HepG2 (cell line): ENCODE measurements around the gene WDR82. TPM values are rescaled to one million over a fixed set of nuclear protein-coding genes. Genes with fewer than 3 reads are reported as not detected.

ENCODE experiments used
- FOXA3 ChIP-seq: IDR thresholded peaks from 2 replicates; pipeline ENCODE4 v1.6.1; 2016; ENCODE audit warnings: missing genetic modification reagents, missing compliant biosample characterization
- GATA4 ChIP-seq: sonication (generic); IDR thresholded peaks from 2 replicates; pipeline ENCODE4 v1.6.1; 2016; ENCODE audit warnings: antibody characterized with exemption, low read depth, borderline replicate concordance
- KDM5B ChIP-seq: sonication (generic); formaldehyde crosslinking; IDR thresholded peaks from 2 replicates; pipeline ENCODE4 v1.4.0; 2020; ENCODE audit warnings: missing genetic modification reagents, mild to moderate bottlenecking, borderline replicate concordance
- MED1 ChIP-seq: sonication (generic); formaldehyde crosslinking; IDR thresholded peaks from 2 replicates; pipeline ENCODE4 v1.4.0; 2020; ENCODE audit warnings: missing genetic modification reagents
- NR2C2 ChIP-seq: sonication (generic); formaldehyde crosslinking; IDR thresholded peaks from 2 replicates; pipeline ENCODE4 v1.4.0; 2020; ENCODE audit warnings: missing genetic modification reagents, mild to moderate bottlenecking, moderate library complexity, borderline replicate concordance
- PAF1 ChIP-seq: IDR thresholded peaks from 2 replicates; pipeline ENCODE4 v1.6.1; 2016; ENCODE audit warnings: missing genetic modification reagents, missing compliant biosample characterization
- PHF20 ChIP-seq: sonication (generic); formaldehyde crosslinking; IDR thresholded peaks from 2 replicates; pipeline ENCODE4 v1.5.0; 2020; ENCODE audit warnings: mild to moderate bottlenecking, missing genetic modification reagents
- RFXAP ChIP-seq: sonication (generic); formaldehyde crosslinking; IDR thresholded peaks from 2 replicates; pipeline ENCODE4 v1.4.0; 2020; ENCODE audit warnings: missing genetic modification reagents, borderline replicate concordance
- SP1 ChIP-seq, 2 experiments: fragments of 450-650 bp in 1 of 2; sonication (generic) in 1 of 2; formaldehyde crosslinking in 1 of 2; IDR thresholded peaks; 2 replicates each; pipeline versions ENCODE4 v1.4.0 to v1.6.1; 2016 to 2020; ENCODE audit warnings: missing genetic modification reagents in 1 of 2
- ZBTB20 ChIP-seq: sonication (generic); formaldehyde crosslinking; IDR thresholded peaks from 2 replicates; pipeline ENCODE4 v1.8.1; 2023; ENCODE audit warnings: missing genetic modification reagents, low read depth, mild to moderate bottlenecking, borderline replicate concordance
- ZNF136 ChIP-seq: sonication (generic); formaldehyde crosslinking; IDR thresholded peaks from 2 replicates; pipeline ENCODE4 v1.8.1; 2022; ENCODE audit warnings: low read depth, mild to moderate bottlenecking, moderate library complexity, missing genetic modification reagents
- ZNF451 ChIP-seq: sonication (generic); formaldehyde crosslinking; IDR thresholded peaks from 2 replicates; pipeline ENCODE4 v1.5.0; 2020; ENCODE audit warnings: mild to moderate bottlenecking, missing genetic modification reagents
- ZNF724P ChIP-seq: sonication (generic); formaldehyde crosslinking; IDR thresholded peaks from 2 replicates; pipeline ENCODE4 v1.8.0; 2022; ENCODE audit warnings: missing genetic modification reagents, borderline replicate concordance
- ZNF83 ChIP-seq: sonication (generic); formaldehyde crosslinking; IDR thresholded peaks from 2 replicates; pipeline ENCODE4 v1.4.0; 2020; ENCODE audit warnings: missing genetic modification reagents, mild to moderate bottlenecking, borderline replicate concordance
- ZNF883 ChIP-seq: sonication (generic); formaldehyde crosslinking; IDR thresholded peaks from 2 replicates; pipeline ENCODE4 v1.5.1; 2020; ENCODE audit warnings: mild to moderate bottlenecking, missing genetic modification reagents; ENCODE audit errors: not compliant biosample characterization
- polyA plus RNA-seq, 8 experiments: library from polyadenylated mRNA; depleted of rRNA in 3 of 8; stranded (reverse) in 7 of 8; unstranded in 1 of 8; fragments of >200 nt; fragmentation: Illumina TruSeq in 4 of 8; extraction: Trizol in 4 of 8; gene quantifications; 2 replicates each; pipeline versions ENCODE4 v1.2.1 to v1.2.3, GENCODE V29; 2011 to 2016; ENCODE audit warnings: low read depth in 4 of 8, missing spikeins in 1 of 8, mixed read lengths in 1 of 8; ENCODE audit not compliant: insufficient read depth in 1 of 8
- total RNA-seq, 5 experiments: library from RNA; depleted of rRNA; stranded (reverse); fragments of >200 nt; fragmentation: Illumina TruSeq; extraction: Trizol; gene quantifications; 2 replicates each; pipeline ENCODE4 v1.2.3, GENCODE V29; 2016; ENCODE audit warnings: low read depth in 1 of 5
- TF ChIP-seq, protein P1 (sequence below): IDR thresholded peaks from 2 replicates; pipeline ENCODE4 v1.6.1; 2012; ENCODE audit warnings: low read length, improper control_type of control experiment
- TF ChIP-seq, protein P2 (sequence below): sonication (generic); formaldehyde crosslinking; IDR thresholded peaks from 2 replicates; pipeline ENCODE4 v1.4.0; 2020; ENCODE audit warnings: mild to moderate bottlenecking, missing genetic modification reagents
- TF ChIP-seq, protein P3 (sequence below): sonication (generic); formaldehyde crosslinking; IDR thresholded peaks from 2 replicates; pipeline ENCODE4 v1.5.0; 2020; ENCODE audit warnings: missing genetic modification reagents
- TF ChIP-seq, protein P4 (sequence below): IDR thresholded peaks from 2 replicates; pipeline ENCODE4 v1.6.1; 2016; ENCODE audit warnings: low read depth

WDR82 gene
- total and polyA plus RNA-seq, 2 of the 13 experiments (the other 11 are each of a cell fraction or from before 2014, with no cell fraction given): 39.1 to 59.5 TPM

DNA sequence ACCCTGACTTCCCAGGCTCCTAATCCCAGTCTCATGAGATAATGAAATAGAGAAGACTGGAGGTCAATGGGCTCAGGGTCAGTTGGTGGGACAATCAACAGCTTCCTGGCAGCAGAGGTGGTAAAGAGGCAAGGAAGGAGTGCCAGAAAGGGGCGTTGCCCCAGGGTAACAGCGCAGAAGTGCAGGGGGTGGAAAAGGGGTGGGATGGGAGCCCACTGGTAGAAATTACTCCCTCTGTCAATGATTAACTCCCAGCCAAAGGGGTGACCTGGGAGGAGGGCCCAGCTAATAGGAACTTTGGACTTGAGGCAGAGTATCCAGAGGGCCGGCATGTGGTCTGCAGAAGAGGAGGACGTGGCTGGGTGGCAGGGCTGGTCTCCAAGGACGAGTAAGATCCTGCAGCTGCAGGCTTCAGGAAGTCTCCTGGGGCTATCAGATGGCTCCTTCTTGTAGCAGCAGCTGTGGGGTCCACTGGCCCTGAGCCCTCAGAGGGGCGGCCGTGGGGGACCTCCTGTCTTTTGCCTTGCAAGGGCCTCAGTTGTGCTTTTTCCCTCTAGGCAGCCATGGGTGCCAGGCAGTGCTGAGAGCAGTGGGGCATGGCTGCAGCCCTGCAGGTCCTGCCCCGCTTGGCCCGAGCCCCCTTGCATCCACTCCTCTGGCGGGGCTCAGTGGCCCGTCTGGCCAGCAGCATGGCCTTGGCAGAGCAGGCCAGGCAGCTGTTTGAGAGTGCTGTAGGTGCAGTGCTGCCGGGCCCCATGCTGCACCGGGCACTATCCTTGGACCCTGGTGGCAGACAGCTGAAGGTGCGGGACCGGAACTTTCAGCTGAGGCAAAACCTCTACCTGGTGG, 11.5 kb upstream of the WDR82 start (continued):
- TF ChIP-seq, protein P1, sequence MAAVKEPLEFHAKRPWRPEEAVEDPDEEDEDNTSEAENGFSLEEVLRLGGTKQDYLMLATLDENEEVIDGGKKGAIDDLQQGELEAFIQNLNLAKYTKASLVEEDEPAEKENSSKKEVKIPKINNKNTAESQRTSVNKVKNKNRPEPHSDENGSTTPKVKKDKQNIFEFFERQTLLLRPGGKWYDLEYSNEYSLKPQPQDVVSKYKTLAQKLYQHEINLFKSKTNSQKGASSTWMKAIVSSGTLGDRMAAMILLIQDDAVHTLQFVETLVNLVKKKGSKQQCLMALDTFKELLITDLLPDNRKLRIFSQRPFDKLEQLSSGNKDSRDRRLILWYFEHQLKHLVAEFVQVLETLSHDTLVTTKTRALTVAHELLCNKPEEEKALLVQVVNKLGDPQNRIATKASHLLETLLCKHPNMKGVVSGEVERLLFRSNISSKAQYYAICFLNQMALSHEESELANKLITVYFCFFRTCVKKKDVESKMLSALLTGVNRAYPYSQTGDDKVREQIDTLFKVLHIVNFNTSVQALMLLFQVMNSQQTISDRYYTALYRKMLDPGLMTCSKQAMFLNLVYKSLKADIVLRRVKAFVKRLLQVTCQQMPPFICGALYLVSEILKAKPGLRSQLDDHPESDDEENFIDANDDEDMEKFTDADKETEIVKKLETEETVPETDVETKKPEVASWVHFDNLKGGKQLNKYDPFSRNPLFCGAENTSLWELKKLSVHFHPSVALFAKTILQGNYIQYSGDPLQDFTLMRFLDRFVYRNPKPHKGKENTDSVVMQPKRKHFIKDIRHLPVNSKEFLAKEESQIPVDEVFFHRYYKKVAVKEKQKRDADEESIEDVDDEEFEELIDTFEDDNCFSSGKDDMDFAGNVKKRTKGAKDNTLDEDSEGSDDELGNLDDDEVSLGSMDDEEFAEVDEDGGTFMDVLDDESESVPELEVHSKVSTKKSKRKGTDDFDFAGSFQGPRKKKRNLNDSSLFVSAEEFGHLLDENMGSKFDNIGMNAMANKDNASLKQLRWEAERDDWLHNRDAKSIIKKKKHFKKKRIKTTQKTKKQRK: no peak
- TF ChIP-seq GATA4 (peak; percentile 88), KDM5B (CRISPR knock-in tag) (peak; percentile 62; the same call in 1 of the 2 replicates), PAF1 (CRISPR knock-in tag) (no peak), ZNF83 (CRISPR knock-in tag) (peak; percentile 72; the same call in 1 of the 2 replicates), ZNF451 (0 out of 2 replicates have a peak, but pooled peaks have one; percentile 16), FOXA3 (peak; percentile 62), ZBTB20 (CRISPR knock-in tag) (peak; percentile 62; the same call in 1 of the 2 replicates), MED1 (CRISPR knock-in tag) (peak; percentile 76), NR2C2 (peak; percentile 71; the same call in 1 of the 2 replicates), SP1 (IDR thresholded peaks at IDR 0.05) (no peak), SP1 (CRISPR knock-in tag; IDR thresholded peaks at IDR 0.05) (peak; percentile 76), ZNF136 (CRISPR knock-in tag) (peak; percentile 61; the same call in 1 of the 2 replicates), RFXAP (CRISPR knock-in tag) (no peak; the same call in 1 of the 2 replicates), ZNF724P (peak; percentile 62; the same call in 1 of the 2 replicates), ZNF883 (CRISPR knock-in tag) (peak; percentile 23), PHF20 (CRISPR knock-in tag) (peak; percentile 48; the same call in 1 of the 2 replicates)
- TF ChIP-seq, protein P2, sequence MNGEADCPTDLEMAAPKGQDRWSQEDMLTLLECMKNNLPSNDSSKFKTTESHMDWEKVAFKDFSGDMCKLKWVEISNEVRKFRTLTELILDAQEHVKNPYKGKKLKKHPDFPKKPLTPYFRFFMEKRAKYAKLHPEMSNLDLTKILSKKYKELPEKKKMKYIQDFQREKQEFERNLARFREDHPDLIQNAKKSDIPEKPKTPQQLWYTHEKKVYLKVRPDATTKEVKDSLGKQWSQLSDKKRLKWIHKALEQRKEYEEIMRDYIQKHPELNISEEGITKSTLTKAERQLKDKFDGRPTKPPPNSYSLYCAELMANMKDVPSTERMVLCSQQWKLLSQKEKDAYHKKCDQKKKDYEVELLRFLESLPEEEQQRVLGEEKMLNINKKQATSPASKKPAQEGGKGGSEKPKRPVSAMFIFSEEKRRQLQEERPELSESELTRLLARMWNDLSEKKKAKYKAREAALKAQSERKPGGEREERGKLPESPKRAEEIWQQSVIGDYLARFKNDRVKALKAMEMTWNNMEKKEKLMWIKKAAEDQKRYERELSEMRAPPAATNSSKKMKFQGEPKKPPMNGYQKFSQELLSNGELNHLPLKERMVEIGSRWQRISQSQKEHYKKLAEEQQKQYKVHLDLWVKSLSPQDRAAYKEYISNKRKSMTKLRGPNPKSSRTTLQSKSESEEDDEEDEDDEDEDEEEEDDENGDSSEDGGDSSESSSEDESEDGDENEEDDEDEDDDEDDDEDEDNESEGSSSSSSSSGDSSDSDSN (CRISPR knock-in tag): peak; percentile 73
- TF ChIP-seq, protein P3, sequence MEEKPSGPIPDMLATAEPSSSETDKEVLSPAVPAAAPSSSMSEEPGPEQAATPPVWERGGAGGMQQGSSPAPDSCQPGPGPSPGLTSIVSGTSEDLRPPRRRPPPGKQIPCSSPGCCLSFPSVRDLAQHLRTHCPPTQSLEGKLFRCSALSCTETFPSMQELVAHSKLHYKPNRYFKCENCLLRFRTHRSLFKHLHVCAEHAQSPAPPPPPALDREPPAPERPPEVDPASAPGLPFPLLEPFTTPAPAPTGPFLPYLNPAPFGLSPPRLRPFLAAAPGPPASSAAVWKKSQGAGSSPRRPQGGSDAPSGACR: peak; percentile 71; the same call in 1 of the 2 replicates
- TF ChIP-seq, protein P4, sequence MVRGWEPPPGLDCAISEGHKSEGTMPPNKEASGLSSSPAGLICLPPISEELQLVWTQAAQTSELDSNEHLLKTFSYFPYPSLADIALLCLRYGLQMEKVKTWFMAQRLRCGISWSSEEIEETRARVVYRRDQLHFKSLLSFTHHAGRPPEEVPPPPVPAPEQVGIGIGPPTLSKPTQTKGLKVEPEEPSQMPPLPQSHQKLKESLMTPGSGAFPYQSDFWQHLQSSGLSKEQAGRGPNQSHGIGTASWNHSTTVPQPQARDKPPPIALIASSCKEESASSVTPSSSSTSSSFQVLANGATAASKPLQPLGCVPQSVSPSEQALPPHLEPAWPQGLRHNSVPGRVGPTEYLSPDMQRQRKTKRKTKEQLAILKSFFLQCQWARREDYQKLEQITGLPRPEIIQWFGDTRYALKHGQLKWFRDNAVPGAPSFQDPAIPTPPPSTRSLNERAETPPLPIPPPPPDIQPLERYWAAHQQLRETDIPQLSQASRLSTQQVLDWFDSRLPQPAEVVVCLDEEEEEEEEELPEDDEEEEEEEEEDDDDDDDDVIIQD (CRISPR knock-in tag): peak; percentile 61; the same call in 1 of the 2 replicates
